ENCODE data around the gene PDE8B.
"Not testable (repeated sequence)": the region's sequence is repeated elsewhere in the genome, so short reads cannot be mapped to it uniquely, and the experiment has no call there.

Gene PDE8B

GRCh38 chr5:77367741-77368140 lies 157.3 kb downstream of the PDE8B start:
- DNase-seq = no peak

DNA sequence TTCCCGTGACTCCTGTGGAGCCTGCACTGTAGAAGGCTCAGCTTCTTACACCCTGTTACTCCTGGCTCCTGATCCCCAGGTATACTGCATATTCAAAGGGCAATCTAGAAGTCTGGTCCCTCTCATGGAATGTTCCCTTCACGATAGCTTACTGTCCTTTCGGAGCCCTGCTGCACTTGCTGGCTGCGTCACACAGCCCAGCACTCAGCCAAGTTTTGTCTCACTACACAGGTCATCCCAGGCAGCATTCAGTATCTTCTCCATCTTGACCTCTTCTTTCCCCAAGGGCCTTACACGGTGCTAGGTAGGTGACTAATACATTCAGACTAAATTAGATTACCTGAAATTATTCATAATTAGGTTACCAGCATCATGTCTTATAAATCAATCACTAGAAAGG lies 157.9 kb downstream of the PDE8B start:
- no peak for DNase-seq

DNA sequence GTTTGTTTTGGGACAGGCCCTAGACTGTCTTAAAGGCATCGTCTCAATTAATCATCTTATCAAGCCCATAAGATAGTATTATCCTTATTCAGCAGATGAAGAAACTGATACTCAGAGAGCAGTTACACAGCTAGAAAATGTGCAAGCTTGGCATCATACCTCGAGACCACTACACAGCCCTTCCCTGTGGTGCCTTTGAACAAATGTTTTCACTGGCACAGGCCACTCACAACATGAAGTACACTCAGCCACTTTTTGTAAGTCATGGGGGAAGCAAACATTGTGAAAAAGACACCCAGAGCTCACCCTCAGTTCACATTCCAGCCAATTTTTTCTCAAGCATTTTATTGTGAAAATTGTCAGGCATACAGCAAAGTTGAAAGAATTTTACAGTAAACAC lies 159.1 kb downstream of the PDE8B start:
- DNase-seq = no peak

- no peak for DNase-seq
Observed at GRCh38 chr5:77374686-77375085, 164.2 kb downstream of the PDE8B start.

- no peak for DNase-seq
Observed at GRCh38 chr5:77376609-77377300, 166.3 kb downstream of the PDE8B start.

GRCh38 chr5:77379558-77380061 lies 169.1 kb downstream of the PDE8B start:
- peak; percentile 82 for DNase-seq

- DNase-seq = no peak
Observed at GRCh38 chr5:77380636-77381035, 170.2 kb downstream of the PDE8B start.

DNA sequence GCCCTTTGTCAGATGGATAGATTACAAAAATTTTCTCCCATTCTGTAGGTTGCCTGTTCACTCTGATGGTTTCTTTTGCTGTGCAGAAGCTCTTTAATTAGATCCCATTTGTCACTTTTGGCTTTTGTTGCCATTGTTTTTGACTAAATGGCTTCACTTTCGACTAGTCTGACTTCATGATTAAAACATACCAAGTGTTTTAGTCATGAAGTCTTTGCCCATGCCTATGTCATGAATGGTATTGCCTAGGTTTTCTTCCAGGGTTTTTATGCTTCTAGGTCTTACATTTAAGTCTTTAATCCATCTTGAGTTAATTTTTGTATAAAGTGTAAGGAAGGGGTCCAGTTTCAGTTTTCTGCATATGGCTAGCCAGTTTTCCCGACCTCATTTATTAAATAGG lies 172.9 kb downstream of the PDE8B start:
- not testable (repeated sequence) for DNase-seq

GRCh38 chr5:77386340-77386739 lies 175.9 kb downstream of the PDE8B start:
- not testable (repeated sequence) for DNase-seq

DNA sequence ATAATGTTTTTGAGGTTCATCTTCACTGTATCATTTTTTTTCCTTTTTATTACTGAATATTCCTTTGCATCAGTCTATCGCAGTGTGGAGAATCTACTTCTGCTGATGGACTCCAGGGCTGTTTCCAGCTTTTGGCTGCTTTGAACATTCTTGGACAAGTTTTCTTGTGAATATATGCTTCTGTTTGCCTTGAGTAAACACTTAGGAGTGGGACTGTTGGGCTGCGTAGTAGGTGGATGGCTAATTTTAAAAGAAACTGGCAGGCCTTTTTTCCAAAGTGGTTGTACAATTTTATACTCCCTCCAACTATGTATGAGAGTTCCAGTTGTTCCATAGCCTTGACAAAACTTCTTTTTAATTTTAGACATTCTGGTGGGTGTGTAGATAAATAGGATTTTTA lies 179.3 kb downstream of the PDE8B start:
- DNase-seq = no peak

DNA sequence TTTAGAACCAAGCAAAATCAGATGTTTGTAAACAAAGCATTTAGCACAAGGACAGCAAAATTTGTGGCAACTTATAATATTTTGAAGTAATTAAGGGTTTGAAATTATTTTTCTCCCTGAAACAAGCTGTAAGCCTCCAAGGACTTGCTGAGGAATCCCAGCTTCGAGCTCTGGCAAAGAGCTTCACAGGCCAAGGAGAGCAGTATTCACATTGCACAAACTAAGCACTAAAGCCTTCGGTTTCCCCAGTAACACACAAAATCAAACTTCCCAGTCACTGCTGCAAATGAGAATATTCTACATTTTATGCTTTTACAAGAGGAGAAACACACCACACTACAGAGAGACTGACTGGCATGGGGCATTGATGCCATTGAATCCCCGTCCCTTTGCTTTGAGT lies 179.7 kb downstream of the PDE8B start:
- DNase-seq = no peak

DNA sequence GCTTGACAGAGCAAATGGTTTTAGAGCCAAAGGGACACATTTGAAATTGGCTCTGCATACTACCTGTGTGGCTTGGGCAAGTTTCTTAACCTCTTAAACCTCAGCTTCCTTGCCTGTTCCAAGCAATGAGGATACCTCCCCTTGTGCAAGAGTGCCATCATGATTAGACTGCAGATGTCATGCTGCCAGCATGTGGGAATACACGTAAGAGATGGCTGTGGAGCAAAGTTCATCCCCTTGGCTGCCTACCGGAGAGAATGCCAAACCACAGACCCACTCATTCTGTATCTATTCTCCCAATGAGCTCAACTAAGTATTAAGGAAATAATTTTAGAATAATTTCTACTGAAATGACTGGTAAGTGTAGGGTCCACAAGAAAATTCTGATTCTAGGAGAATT lies 180.3 kb downstream of the PDE8B start:
- no peak for DNase-seq

DNA sequence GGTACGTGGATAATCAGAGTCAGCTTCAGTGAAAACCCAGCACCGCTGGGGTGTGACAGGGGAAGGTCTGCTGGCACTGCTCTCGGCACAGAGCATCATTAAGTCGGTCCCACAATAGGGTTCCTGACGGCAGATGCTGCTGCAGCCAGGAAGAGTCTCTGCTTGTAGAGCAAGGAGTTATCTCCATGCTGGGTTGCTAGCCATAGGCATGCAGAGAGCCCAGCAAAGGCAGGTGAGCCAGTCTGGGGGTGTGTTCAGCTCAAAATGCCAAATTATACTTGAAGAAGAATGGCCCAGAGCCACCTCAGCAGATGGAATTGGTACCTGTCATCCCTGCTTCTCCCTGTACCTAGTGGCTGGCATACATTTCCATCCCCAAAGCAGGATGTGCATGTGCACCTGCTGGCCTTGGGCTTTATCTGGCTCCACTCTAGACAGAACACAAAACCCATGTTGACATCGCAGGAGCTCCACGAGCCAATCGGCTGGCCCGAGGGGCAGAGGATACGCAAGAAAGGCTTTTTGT lies 180.8 kb downstream of the PDE8B start:
- DNase-seq = no peak

GRCh38 chr5:77394064-77394715 lies 183.7 kb downstream of the PDE8B start:
- no peak for DNase-seq

GRCh38 chr5:77396017-77396416 lies 185.5 kb downstream of the PDE8B start:
- no peak for DNase-seq

- DNase-seq = no peak
Observed at GRCh38 chr5:77397686-77398292, 187.3 kb downstream of the PDE8B start.

- DNase-seq = no peak
Observed at GRCh38 chr5:77398458-77398857, 188.0 kb downstream of the PDE8B start.

GRCh38 chr5:77398896-77399295 lies 188.4 kb downstream of the PDE8B start:
- no peak for DNase-seq

DNA sequence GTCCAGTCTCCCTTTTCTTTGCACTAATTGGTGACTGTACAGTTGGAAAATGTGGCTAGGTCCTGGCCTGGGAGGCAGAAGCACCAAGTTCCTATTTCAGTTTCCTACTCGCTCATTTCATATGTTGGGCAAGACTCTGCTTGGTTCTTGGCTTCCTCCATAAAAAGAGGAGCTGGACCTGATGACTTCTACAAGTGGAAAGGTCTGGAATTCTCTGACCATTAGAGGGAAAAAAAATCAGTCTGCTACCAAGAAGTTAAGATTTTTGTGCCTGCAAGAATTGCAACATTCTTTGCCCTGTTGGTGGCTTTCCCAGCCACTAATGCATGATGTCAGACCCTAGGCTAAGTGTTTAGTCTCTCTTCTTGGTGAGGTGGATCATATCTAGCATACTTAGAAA lies 190.2 kb downstream of the PDE8B start:
- DNase-seq = peak; percentile 79

DNA sequence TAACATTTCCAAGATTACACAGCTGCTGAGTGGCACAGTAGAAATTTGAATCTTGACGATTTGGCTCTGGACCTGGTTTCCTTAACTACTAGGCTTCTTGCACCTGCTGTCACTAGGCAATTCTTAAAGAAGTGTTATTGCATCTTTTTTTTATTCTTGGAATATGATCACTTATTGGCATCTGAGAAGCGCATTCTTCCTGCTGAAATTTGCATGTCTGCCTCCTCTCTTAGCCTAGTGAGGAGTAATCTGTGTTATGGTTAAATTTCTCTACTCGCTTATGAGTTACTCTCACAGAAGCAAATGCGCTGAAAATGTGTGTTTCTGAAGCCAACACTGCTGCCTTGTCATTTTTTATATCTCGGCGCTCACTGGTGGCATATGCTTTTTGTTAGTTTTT lies 192.3 kb downstream of the PDE8B start:
- no peak for DNase-seq

GRCh38 chr5:77407152-77407551 lies 196.7 kb downstream of the PDE8B start:
- no peak for DNase-seq

- DNase-seq = no peak
Observed at GRCh38 chr5:77409870-77410621, 199.6 kb downstream of the PDE8B start.

- DNase-seq = no peak
Observed at GRCh38 chr5:77413049-77413448, 202.6 kb downstream of the PDE8B start.

All from MV-4-11 (cell line).